DOHH2 (cell line): Measurements from ENCODE around the gene NHSL2.

Experiments
- H3F3A ChIP-seq: fragments of 200-600 bp; sonication (generic), shearing (Covaris generic); 2 replicates; pipeline ENCODE4 v1.6.0; 2016; ENCODE audit warnings: antibody characterized with exemption, mild to moderate bottlenecking; ENCODE audit not compliant: control insufficient read depth, insufficient read depth
- H3K27ac ChIP-seq: fragments of 200-600 bp; sonication (generic); 2 replicates; pipeline ENCODE4 v1.5.1; 2014; ENCODE audit warnings: low read depth, mild to moderate bottlenecking, low read length, moderate library complexity
- H3K27me3 ChIP-seq: fragments of 200-600 bp; sonication (generic); 2 replicates; pipeline ENCODE4 v1.6.1; 2014; ENCODE audit warnings: mild to moderate bottlenecking, low read length, mixed read lengths; ENCODE audit not compliant: control insufficient read depth
- H3K36me3 ChIP-seq: fragments of 200-600 bp; sonication (generic); 2 replicates; pipeline ENCODE4 v1.6.1; 2014; ENCODE audit warnings: mild to moderate bottlenecking, low read length, moderate library complexity, mixed read lengths; ENCODE audit not compliant: control insufficient read depth
- H3K4me1 ChIP-seq: fragments of 200-600 bp; sonication (generic); 2 replicates; pipeline ENCODE4 v1.6.1; 2014; ENCODE audit warnings: mild to moderate bottlenecking, low read length, mixed read lengths; ENCODE audit not compliant: control insufficient read depth
- H3K4me2 ChIP-seq: fragments of 200-600 bp; sonication (generic); 2 replicates; pipeline ENCODE4 v1.6.0; 2014; ENCODE audit warnings: mild to moderate bottlenecking, low read length, moderate library complexity
- H3K4me3 ChIP-seq: fragments of 200-600 bp; sonication (generic); 2 replicates; pipeline ENCODE4 v1.5.1; 2014; ENCODE audit warnings: mild to moderate bottlenecking, low read length, mixed read lengths
- H3K79me2 ChIP-seq: fragments of 200-600 bp; sonication (generic); 2 replicates; pipeline ENCODE4 v1.6.1; 2014; ENCODE audit warnings: mild to moderate bottlenecking, low read length, mixed read lengths; ENCODE audit not compliant: control insufficient read depth
- H3K9me2 ChIP-seq: fragments of 200-600 bp; sonication (generic); replicated peaks from 2 replicates; pipeline ENCODE4 v1.6.1; 2014; ENCODE audit warnings: mild to moderate bottlenecking, low read length, mixed read lengths; ENCODE audit not compliant: control insufficient read depth
- H3K9me3 ChIP-seq: fragments of 200-600 bp; sonication (generic); 2 replicates; pipeline ENCODE4 v1.6.1; 2014; ENCODE audit warnings: antibody characterized with exemption, low read length, mixed read lengths; ENCODE audit not compliant: control insufficient read depth, insufficient read depth
- H4K20me1 ChIP-seq: fragments of 200-600 bp; sonication (generic); 2 replicates; pipeline ENCODE4 v1.6.0; 2014; ENCODE audit warnings: low read depth, mild to moderate bottlenecking, antibody characterized with exemption, low read length, moderate library complexity; ENCODE audit not compliant: control insufficient read depth, insufficient read depth
- EZH2phosphoT487 ChIP-seq: fragments of 200-600 bp; sonication (generic); IDR thresholded peaks from 2 replicates; pipeline ENCODE4 v1.6.1; 2017; ENCODE audit warnings: borderline replicate concordance, mild to moderate bottlenecking, antibody characterized with exemption, low read length, moderate library complexity, mixed read lengths
- TF ChIP-seq, protein P1 (sequence below): fragments of 200-600 bp; sonication (generic); IDR thresholded peaks from one replicate; pipeline ENCODE4 v1.5.1; 2014; ENCODE audit warnings: antibody characterized with exemption, mild to moderate bottlenecking, low read depth, low read length; ENCODE audit not compliant: poor library complexity, severe bottlenecking

NHSL2 gene

GRCh38 chrX:72071213-72071612 lies 160.6 kb downstream of the NHSL2 start:
- no peak overlapping the region for H3K27ac ChIP-seq
- no peaks in the 10 kb centered on the region for H3F3A ChIP-seq
- H4K20me1 ChIP-seq, result no peaks in the 10 kb centered on the region
- H3K9me2 ChIP-seq, result no peaks in the 10 kb centered on the region
- no peak overlapping the region for H3K4me3 ChIP-seq
- no peak overlapping the region for H3K4me2 ChIP-seq
- TF ChIP-seq, protein P1, sequence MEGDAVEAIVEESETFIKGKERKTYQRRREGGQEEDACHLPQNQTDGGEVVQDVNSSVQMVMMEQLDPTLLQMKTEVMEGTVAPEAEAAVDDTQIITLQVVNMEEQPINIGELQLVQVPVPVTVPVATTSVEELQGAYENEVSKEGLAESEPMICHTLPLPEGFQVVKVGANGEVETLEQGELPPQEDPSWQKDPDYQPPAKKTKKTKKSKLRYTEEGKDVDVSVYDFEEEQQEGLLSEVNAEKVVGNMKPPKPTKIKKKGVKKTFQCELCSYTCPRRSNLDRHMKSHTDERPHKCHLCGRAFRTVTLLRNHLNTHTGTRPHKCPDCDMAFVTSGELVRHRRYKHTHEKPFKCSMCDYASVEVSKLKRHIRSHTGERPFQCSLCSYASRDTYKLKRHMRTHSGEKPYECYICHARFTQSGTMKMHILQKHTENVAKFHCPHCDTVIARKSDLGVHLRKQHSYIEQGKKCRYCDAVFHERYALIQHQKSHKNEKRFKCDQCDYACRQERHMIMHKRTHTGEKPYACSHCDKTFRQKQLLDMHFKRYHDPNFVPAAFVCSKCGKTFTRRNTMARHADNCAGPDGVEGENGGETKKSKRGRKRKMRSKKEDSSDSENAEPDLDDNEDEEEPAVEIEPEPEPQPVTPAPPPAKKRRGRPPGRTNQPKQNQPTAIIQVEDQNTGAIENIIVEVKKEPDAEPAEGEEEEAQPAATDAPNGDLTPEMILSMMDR, result no peak
- TF ChIP-seq EZH2phosphoT487, result no peak
- no peaks in the 10 kb centered on the region; the same call in 1 of the 2 replicates for H3K27me3 ChIP-seq
- no peaks in the 10 kb centered on the region for H3K4me1 ChIP-seq
- no peaks in the 10 kb centered on the region for H3K36me3 ChIP-seq
- no peaks in the 10 kb centered on the region for H3K79me2 ChIP-seq
- no peaks in the 10 kb centered on the region for H3K9me3 ChIP-seq

DNA sequence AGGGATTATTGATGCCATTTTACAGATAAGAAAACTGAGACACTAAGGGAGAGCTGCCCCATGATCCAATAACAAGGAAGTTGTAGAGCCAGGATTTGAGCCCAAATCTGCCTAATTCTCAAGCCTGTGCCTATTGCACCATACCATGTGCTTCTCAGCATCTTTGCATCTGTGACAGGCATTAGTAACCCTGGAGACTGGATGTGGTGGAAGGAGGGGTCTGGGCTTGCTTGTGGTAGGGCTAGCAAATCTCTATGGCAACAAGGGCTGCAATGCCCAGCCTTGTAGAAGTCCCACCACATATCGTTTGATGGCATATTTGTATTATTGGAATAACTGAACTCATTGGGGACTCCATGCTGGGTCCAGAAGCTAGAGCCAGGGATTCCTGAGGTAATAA lies 163.0 kb downstream of the NHSL2 start:
- Histone ChIP-seq H3K4me3 (no peak overlapping the region), H3K27ac (no peak overlapping the region), H3K36me3 (no peaks in the 10 kb centered on the region), H3K9me3 (no peaks in the 10 kb centered on the region), H3K79me2 (no peaks in the 10 kb centered on the region), H3K9me2 (no peaks in the 10 kb centered on the region), H3K27me3 (no peaks in the 10 kb centered on the region; the same call in 1 of the 2 replicates), H3F3A (no peaks in the 10 kb centered on the region), H4K20me1 (no peaks in the 10 kb centered on the region), H3K4me2 (no peak overlapping the region), H3K4me1 (no peaks in the 10 kb centered on the region)
- no peak for TF ChIP-seq EZH2phosphoT487
- TF ChIP-seq, protein P1, result no peak

DNA sequence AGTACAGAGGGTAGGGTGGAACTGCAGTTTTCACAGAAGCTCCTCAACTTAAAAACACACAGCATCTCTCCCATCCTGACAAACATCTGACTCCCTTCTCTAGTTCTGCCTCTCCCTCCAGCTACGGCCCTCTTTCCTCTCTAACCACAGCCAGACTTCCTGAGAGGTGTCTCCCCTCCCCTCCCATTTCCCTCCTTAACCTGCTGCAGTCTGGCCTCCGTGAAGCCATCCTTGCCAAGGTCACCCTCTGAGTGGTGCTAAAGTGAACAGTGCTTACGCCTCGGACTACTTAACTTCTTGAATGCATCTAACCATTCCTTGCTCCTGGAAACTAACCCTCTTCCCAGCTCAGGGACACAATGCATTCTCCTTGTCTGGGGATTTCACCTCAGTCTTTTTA lies 167.8 kb downstream of the NHSL2 start:
- H3K4me1 ChIP-seq, result no peaks in the 10 kb centered on the region
- no peak overlapping the region for H3K4me2 ChIP-seq
- no peaks in the 10 kb centered on the region for H3K9me2 ChIP-seq
- H3K36me3 ChIP-seq, result no peaks in the 10 kb centered on the region
- H3K27me3 ChIP-seq, result no peaks in the 10 kb centered on the region
- no peaks in the 10 kb centered on the region for H3F3A ChIP-seq
- no peaks in the 10 kb centered on the region for H4K20me1 ChIP-seq
- H3K27ac ChIP-seq, result no peak overlapping the region
- no peaks in the 10 kb centered on the region for H3K9me3 ChIP-seq
- no peak overlapping the region for H3K4me3 ChIP-seq
- TF ChIP-seq EZH2phosphoT487, result no peak
- TF ChIP-seq, protein P1, result no peak
- no peaks in the 10 kb centered on the region for H3K79me2 ChIP-seq

DNA sequence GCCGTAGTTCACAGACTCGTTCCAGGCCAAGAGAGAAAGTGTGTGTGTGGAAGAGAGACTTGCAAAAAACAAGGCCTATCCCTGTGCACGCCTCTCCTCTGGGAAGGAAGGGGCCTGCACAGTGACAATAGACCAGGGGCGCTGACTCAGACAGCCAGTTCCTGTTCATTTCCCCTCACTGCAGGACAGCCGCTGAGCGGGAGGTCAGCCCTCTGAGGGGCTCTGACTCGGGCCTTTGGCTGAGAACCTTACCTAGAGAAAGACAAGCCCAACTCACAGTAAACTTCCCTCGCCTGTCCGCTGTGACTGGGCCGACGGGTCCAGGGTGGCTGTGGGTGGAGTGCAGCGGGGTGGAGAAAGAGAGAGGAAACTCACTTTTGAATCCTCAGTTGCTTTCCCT lies 169.0 kb downstream of the NHSL2 start:
- TF ChIP-seq EZH2phosphoT487, result no peak
- TF ChIP-seq, protein P1, result no peak
- no peaks in the 10 kb centered on the region for H3K36me3 ChIP-seq
- no peaks in the 10 kb centered on the region for H3F3A ChIP-seq
- H3K79me2 ChIP-seq, result no peaks in the 10 kb centered on the region
- no peak overlapping the region for H3K27ac ChIP-seq
- no peaks in the 10 kb centered on the region for H3K9me2 ChIP-seq
- H4K20me1 ChIP-seq, result no peaks in the 10 kb centered on the region
- H3K4me2 ChIP-seq, result no peak overlapping the region
- H3K4me1 ChIP-seq, result no peaks in the 10 kb centered on the region
- H3K9me3 ChIP-seq, result no peaks in the 10 kb centered on the region
- no peaks in the 10 kb centered on the region for H3K27me3 ChIP-seq
- no peak overlapping the region for H3K4me3 ChIP-seq
